HG02970 (cell line): ENCODE measurements around the gene HOXB3.
A peak's percentile ranks its signal among the peaks of the same experiment; 100 is the strongest.
"Not testable (repeated sequence)": the region's sequence is repeated elsewhere in the genome, so short reads cannot be mapped to it uniquely, and the experiment has no call there.

Source experiments
- ATAC-seq: cut with Tn5 transposase; IDR thresholded peaks from one replicate; pipeline ENCODE4 v1.9.1; 2021; ENCODE audit warnings: mild to moderate bottlenecking, moderate library complexity, moderate number of reproducible peaks; ENCODE audit not compliant: unreplicated experiment, low FRiP score

Gene HOXB3

DNA sequence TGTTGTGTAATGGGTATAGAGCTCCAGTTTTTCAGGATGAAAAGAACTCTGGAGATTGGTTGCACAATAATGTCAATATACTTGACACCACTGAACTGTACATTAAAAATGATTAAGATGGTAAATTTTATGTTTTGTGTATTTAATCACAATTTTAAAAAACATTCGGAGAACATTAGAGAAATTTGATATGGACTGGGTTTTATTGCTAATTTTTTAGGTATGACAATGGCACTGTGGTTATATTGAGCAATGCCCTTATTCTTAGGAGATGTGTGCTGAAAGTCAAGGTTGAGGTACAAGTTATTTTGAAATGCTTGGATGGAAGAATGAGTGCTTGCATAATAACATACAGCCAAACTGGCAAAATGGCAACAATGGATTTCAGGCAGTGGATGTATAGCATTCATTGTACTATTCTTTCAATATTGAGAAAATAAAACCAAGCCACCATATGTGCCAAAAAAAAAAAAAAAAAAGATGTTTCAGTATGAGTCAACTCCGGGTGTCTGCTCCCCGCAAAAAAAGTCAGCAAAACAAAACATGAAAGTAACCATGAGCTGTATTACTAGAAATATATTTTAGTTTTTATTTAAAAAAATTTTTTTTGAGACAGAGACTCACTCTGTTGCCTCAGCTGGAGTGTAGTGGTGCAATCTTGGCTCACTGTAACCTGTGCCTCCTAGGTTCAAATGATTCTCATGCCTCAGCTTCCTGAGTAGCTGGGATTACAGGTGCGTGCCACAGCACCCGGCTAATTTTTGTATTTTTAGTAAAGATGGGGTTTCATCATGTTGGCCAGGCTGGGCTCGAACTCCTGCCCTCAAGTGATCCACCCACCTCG is 79.1 kb downstream of the HOXB3 start:
- no peak for ATAC-seq

GRCh38 chr17:48510381-48510760 is 79.7 kb downstream of the HOXB3 start:
- no peak for ATAC-seq

GRCh38 chr17:48509708-48510107 is 80.3 kb downstream of the HOXB3 start:
- ATAC-seq = not testable (repeated sequence)

DNA sequence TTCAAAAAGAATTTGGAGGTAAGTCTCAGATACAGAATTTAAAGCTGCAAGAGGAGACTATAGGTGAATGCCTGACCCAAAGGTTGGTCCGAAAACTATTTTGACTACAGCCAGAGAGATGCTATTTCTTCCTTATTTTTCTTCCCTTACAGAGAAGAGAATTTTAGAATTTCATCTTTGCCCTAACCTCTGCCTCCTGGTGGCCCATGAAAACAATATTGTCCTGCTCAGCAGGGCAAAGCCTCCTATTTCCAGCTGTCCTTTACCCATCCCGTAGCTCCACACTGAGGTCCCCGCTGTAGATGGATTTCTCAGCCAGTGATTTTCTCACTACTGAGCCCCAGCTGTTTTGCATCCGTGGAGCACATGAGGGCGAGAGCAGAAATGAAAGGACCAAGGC is 83.8 kb downstream of the HOXB3 start:
- ATAC-seq = no peak

DNA sequence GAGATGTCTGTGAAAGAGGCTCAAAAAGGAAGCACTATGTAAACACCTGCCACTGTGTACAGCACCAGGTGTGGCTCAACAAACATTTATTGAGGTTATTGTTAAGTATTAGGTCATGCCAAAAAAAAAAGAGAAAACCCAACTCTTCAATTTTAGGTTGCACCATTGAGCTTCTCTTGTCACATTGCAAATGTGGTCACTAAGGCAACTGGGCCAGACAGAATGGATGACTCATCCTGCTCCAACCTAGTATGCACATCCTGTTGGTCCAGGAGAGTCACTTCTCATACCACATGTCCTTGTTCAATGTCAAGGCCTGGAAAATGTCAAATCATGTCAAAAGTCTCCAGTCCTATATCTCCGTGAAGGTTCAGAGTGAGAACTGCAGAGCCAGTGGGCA is 84.3 kb downstream of the HOXB3 start:
- ATAC-seq = peak; percentile 56

DNA sequence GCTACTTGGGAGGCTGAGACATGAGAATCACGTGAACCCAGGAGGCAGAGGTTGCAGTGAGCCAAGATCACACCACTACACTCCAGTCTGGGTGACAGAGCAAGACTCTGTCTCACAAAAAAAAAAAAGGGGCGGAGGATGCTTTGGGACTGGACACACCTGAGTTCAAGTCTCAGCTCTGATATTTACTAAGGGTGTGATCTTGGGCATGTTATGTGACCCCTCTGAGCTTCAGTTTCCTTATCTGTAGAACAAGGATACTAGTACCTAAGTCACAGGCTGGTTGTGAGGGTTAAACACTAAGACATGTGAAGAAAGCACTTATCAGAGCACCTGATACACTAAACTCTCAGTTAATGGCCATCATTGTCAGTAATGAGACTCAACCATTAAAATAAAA is 85.1 kb downstream of the HOXB3 start:
- ATAC-seq = no peak

- no peak for ATAC-seq
These were observed 86.3 kb downstream of the HOXB3 start for GRCh38 chr17:48503747-48504146.

DNA sequence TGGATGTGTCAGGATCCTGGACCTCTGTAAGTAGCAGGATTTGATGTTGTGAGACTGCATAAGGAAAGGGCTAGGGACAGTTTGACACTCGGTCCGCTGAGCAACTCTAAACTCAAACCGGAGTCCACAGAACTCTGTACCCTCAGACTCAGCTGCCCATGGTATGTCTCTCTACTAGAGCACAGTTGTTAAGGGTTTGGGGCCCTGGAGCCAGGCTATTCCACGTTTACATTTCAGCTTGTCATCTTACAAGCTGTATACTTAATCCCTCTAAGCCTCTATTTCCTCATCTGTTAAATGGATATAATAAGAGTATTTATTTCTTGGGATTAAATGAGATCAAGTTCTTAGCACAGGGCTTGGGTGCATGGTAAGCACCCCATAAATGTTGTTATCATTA is 87.1 kb downstream of the HOXB3 start:
- no peak for ATAC-seq

DNA sequence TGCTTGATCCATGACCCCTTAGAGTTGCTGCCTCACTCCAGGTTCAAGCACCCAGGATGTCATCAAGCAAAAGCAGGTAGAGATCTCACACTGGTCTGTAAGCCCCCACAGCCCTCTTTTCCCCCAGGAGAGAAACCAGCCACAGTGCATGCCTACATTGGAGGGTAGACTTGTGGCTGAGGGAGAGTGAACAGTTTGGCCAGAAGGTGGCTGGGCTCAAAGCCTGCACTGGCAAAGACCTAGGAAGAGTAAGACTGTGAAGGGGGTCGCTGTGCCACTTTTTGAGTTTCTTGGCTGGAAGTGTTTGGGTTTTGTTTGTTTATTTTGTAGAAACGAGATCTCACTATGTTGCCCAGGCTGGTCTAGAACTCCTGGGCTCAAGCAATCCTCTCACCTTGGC is 87.7 kb downstream of the HOXB3 start:
- no peak for ATAC-seq

DNA sequence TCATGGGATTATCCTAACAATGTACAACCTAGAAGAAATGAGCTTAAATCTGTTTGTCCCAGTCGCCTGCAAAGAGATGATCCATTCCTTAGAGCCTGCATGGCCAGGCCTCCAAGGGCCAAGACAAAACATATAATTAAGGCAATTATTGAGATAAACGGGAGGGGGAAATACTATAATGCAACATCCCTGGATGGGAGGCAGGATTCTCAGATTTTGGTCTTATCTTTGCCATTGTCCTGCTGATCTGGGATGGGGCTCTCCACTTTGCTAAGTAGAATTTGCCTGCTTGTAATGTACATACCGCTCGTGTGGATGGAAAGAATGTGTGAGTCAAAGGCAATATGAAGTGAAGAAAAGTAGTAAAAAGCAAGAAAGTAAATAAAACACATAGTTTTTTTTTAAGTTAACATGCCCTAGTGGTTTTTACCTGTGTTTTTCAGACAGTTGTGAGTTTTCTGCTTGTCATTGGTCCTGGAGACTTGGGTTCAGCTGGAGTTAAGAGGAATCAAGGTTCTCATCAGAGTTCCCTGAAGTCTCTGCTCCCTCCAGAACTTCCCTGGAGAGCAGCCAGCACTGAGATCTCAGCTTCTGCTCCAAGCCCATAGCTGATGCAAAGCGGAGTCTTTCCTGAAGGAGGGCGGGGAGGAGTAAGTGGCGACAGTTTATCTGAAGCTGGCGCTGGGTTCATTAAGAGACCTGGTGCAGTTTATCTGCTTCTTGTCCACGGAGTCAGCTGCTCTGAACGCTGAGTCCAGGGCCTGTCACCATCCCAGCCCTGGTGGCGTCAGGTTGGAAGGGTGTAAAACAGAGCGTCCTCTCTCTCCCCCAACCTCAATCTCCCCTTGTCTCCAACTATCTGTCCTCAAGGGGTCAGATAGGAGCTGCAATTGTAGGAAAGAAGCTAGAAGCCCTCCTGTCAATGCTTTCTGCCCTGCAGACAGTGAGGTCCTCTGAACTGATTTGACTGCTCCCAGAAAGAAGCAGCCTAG is 89.3 kb downstream of the HOXB3 start:
- no peak for ATAC-seq

GRCh38 chr17:48499735-48500434 is 90.2 kb downstream of the HOXB3 start:
- no peak for ATAC-seq

DNA sequence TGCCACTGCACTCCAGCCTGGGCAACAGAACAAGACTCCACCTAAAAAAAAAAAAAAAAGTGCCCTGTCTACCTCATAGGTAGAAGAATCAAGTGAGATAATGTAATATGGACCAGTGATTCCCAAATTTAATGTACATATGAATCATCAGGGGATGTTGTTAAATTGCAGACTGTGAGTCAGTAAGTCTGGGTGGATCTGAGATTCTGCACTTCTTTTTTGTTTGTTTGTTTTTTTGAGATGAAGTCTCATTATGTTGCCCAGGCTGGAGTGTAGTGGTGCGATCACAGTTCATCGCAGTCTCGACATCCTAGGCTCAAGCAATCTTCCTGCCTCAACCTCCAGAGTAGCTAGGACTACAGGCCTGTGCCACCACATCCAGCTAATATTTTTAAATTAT is 90.8 kb downstream of the HOXB3 start:
- ATAC-seq = no peak
